Measurements from ENCODE around the gene ARHGEF12.

Gene ARHGEF12

DNA sequence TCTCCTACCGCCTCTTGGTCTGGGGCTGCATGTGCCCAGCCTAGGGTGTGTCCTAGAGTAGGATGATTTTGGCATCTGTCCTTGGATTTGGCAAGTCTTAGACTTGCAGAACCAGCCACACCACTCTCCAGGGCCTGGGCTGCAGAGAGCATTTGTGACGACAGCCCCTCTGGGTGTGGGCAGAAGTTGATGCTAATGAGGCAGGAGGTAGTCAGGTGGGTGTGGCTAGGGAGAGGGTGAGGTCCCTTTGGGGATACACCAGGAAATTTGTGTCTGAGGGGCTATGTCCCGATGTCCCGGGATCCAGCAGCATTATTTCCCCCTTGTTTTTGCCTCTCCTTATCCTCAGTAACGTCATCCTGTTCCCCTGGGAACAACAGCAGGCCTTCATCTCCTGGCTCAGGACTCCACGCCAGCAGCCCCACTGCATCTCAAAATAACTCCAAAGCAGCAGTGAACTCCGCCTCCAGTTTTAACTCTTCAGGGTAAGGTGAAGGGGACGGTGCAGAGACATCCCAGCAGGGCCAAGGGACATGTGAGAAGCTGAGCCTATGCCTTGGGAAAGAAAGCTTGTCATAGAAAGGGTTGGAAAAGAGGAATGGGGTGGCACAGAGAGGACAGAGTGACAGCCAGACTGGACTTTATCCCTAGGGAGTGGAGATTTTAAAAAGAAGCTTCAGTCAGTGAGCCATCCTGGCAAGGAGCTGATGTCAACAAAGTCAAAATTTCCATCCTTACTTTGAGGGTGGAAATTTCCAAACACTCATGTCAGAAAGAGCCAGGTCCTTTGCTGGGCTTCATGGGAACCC is 19.1 kb upstream of the ARHGEF12 start:
- no peak for DNase-seq (ENCODE audit: low spot score)

GRCh38 chr11:120317689-120318480 is 18.3 kb upstream of the ARHGEF12 start:
- DNase-seq (ENCODE audit: low spot score): no peak

GRCh38 chr11:120318906-120319305 is 17.3 kb upstream of the ARHGEF12 start:
- no peak for DNase-seq (ENCODE audit: low spot score)

- DNase-seq (ENCODE audit: low spot score): no peak
Measured at GRCh38 chr11:120324932-120325810, 11.0 kb upstream of the ARHGEF12 start, which contains the start of gene TLCD5. TSS of gene TLCD5 (plus strand) at chr11:120325299. CDS start at chr11:120327442, 2,143 bp downstream.

GRCh38 chr11:120326228-120326627 is 10.0 kb upstream of the ARHGEF12 start:
- DNase-seq (ENCODE audit: low spot score): no peak

DNA sequence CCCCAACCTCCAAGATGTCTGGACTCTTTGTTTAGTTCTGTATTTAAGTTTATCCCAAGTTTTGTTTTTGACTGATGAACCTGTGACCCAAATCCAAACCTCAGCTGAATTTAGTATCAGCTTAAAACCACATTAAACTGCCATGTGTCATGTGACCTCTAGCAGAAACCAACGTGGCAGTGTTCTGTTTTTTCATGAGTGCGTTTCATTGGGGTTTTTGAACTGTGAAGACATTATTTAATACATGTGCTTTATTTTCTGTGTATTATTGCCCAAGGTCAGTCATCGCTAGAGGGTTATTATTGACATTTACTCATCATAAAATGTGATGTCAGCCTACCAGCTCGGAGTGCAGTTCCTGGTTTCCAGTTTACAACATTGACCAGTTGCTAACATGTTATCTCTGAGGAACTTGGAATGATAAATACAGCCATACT is 9.3 kb upstream of the ARHGEF12 start:
- DNase-seq (ENCODE audit: low spot score): no peak

GRCh38 chr11:120327311-120327710 is 8.9 kb upstream of the ARHGEF12 start:
- DNase-seq (ENCODE audit: low spot score): no peak

- DNase-seq (ENCODE audit: low spot score): no peak
Measured at GRCh38 chr11:120329556-120329955, 6.7 kb upstream of the ARHGEF12 start.

- DNase-seq (ENCODE audit: low spot score): no peak
Measured at GRCh38 chr11:120330045-120330444, 6.2 kb upstream of the ARHGEF12 start.

GRCh38 chr11:120331301-120331996 is 4.8 kb upstream of the ARHGEF12 start:
- no peak for DNase-seq (ENCODE audit: low spot score)

DNA sequence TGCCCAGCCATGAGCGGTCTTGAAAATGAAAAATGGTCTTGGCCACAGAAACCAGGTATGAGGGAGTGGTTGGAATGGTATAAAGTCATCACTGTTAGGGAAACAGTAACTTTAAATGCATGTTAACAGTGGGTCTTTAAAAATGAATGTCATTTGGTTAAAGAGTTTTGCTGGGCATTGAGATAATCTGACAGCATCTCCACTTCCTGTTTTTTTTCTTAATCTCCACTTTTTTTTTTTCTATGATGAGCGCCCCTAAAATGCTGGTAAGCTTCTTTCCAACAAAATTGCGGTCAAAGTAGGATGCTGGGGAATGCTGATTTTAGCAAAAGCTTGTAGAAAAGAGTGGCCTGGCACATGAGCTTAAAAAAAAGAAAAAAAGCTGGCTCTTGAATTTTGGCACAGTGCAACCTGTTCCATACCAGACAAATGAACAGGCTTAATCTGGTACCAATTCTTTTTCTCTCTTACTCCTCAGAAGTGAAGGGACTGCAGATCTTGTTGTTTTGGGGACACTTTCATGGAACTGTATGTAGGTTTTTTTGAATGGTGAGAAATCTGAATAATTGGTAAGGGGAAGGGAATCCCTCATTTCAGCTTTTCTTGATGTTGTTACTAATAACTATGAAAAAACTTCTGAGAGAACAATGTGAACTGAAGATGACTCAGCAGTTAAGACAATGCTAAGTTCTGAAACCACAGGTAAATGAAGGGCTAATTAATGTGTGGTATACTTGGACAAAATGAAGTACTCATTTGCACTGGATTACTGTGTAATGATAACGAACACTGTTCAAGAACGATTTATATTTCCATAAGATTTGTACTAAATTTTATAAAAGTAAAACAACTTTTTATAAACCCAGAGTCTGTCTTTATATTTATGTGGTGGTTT is 3.1 kb upstream of the ARHGEF12 start:
- no peak for DNase-seq (ENCODE audit: low spot score)

DNA sequence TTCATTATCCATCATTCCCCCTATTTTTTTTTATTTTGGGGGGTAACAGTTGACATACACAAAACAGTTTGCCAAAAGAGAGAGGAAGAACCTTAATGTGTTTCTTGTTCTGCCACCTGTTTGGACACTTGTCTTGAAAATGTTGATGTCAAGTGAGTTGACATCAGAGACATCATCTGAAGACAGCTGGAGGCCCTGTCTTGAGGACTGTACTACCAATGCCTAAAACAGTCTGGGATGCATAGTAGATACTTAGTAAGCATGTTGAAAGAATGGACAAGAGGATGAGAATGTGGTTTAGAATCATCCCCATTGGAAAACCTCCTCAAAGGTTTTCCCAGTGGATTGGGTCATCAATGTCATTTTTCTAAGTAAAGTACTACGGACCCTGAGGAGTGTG is 2.4 kb upstream of the ARHGEF12 start:
- no peak for DNase-seq (ENCODE audit: low spot score)

- DNase-seq (ENCODE audit: low spot score): no peak
Measured at GRCh38 chr11:120334332-120334731, 1.9 kb upstream of the ARHGEF12 start.

DNA sequence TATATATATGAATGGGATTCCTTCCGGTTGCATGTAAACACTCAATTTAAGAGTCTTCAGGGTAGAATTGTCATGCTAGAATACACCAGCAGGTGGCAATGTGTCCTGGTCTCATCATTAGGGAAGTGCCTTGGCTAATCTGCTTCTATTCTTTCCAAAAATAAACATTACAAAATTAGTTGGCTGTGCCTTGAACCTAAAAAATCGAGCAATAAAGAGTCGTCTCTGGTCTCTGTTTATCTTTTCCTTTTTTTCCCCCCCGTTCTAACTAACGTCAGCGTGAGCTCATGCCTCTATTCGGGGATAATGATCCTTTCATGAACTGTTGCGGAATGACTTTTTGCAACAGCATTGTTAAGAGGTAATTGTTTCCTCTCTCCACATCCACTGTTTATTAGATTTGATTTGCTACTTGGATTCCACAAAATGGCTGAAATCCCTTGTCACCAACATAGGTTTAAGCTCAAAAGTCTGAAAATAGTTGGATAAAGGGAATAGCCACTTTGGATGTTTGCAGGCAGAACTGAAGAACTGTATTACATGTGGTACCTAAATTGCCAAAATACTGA is 1.2 kb upstream of the ARHGEF12 start:
- no peak for DNase-seq (ENCODE audit: low spot score)

GRCh38 chr11:120335556-120335907 is 681 bp upstream of the ARHGEF12 start:
- DNase-seq (ENCODE audit: low spot score): no peak

DNA sequence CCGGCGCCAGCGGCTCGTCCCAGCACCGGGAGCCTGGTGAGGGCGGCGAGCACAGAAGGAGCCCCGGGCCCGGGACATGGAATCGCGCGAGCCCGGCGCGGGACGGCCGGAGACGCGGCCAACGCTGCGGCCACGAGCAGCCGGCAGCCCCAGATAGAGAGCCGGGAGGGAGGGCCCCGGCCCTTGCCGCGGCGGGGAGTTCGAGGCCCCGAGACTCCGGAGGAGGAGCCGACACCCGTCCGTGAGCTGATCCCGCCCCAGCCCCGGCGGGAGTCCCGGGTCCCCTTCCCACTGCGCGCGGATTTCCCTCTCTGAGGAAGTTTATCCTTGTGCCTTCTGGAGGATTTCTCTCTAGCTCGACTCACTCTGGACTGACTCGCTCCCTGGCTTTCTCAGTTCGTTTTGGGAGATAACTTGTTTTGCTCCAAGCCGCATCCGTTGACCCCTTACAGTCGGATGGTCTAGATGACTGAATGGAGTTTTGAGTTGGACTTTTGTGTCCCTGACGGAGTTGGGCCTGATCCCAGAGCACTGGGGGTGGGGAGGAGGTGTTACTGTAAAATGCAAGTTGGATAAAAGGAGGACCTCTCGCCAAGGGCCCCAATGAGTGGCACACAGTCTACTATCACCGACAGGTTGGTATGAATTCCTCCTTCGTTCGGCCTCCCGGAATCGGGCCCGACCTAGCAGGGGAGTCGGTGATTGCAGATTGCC is 585 bp downstream of the ARHGEF12 start:
- no peak for DNase-seq (ENCODE audit: low spot score)

DNA sequence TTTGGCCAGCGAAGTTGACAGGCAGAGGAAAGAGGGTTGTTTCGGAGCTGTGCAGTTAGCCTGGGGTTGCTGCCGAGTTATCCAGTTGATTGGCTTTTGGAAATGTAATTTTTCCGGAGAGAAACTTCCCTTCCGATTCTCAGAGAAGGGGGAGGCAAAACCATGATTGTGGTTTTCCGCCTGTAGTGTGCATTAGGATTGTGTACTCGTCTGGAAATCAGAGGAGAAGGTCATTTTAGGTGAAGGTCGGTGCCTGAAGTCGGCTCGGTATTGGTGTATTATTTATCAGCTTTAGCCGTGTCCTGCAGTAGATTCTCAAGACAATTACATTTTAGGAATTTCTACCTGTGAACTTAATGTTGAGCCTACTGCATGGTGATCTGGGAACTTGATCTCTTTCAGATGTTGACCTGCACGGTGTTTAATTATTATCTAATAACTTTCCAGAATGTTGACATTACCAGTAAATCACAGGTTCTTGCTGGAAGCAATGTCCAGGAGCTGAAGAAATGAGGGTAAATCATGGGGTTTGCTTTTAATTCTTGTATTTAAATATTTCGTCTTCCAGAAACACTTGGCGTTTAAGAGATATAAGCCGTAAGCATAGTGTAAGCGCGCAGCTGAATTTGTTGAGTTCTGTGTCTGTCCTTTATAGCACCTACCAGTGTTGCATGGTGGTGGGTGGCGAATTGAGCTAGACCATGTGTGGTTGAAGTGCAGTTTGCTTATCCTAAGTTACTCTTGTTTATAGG is 1.3 kb downstream of the ARHGEF12 start:
- DNase-seq (ENCODE audit: low spot score): no peak

DNA sequence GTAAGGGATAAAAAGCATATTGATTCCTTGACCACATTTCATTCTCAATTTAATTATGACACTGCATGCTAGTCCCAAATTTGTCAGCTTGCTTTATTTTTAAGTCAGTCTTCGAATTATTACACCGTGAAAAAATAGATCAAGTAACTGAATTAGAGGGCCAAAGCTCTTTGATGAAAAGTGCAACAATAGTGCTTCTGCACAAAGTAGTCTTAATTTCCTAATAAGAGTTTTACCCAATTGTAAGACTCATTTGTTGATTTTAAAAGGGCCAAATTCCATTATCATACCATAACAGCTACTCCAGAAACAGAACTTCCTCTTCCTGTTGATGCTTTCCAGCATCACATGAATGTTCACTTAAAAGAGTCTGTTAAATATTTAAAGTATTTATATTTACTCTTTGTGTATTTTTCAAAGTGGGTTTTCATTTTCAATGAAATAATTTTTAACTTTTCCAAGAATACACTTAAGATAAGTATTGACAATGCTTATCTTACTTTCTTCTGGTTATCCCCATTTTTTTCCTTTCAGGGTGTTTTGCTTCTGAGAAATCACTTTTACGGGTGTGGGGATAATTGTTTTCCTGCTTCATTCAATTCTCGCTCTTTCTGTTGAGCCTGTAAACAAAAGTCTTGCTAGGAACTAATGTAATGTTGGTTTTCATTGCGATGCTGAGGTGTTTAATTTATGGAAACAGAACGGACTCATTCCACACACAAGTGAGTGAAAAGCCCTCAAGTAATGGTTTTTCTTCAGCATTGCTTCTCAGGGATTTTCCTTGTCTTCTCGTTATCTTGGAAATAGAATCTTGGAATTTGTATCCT is 2.1 kb downstream of the ARHGEF12 start:
- DNase-seq (ENCODE audit: low spot score): no peak

Measured in HuH-7 (cell line).